ENCODE data around the gene GRAMD2A. TPM values are rescaled to one million over a fixed set of nuclear protein-coding genes. Genes with fewer than 3 reads are reported as not detected.

The GRAMD2A gene
- total and polyA plus RNA-seq, 11 donors, result 0.03 to 0.45 TPM; not detected in 9

GRCh38 chr15:72195101-72195511 lies 2.5 kb downstream of the GRAMD2A start:
- intact Hi-C loops (cut with DNase I), result loop anchor here in 5 of 10 donors (5.0 to 10.0 kb wide), 3 partner anchors 37 to 92 kb away; partner anchors contain the start of gene PKM (in 1 of the 5)

DNA sequence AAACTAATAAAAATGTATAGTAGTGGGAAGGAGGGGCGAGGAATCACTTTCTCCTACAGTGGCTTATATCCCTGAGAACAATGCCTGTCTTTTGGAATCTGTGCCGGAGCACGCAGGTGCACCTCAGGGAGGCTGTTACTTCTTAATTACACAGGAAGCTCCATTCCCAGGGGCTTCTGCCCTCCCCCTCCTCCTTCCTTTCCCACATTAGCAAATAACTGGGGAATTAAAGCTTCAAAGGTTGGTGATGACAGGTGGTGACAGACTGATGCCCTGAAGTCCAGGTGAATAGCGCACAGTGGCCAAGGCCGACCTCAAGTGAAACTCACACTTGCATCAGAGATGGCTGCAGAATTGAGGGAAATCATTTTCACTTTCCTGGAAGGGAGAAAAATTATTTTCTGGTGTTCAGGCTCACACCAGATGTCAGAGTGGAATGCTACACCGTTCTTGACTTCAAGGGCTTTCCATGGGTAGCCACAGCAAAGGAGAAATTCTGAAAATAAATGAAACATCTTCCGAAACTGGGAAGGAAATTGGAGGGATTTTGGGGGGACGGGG lies 3.7 kb downstream of the GRAMD2A start:
- 71 to 86% (median 77%) methylated on average over 8 of the region's 8 CpGs for WGBS, 4 donors

More at GRCh38 chr15:72195101-72195511, 2.5 kb downstream of the GRAMD2A start:
- TF ChIP-seq CTCF (IDR thresholded peaks at IDR 0.05), result no peak
- TF ChIP-seq POLR2A (IDR thresholded peaks at IDR 0.05), result no peak
- no peak overlapping the region for H3K4me3 ChIP-seq
- H3K9me3 ChIP-seq, result no peaks in the 10 kb centered on the region
- no peak overlapping the region for H3K27ac ChIP-seq
- no peak for DNase-seq
- H3K36me3 ChIP-seq, result peaks cover 0 to 20% (median 16%) of the 10 kb centered on the region in 9 donors
- peaks cover 0 to 11% (median 0%) of the 10 kb centered on the region in 9 donors for H3K27me3 ChIP-seq
- H3K4me1 ChIP-seq, result peaks cover 0 to 18% (median 9%) of the 10 kb centered on the region in 12 donors
- WGBS, 4 donors, result 76 to 85% (median 81%) methylated on average over 6 of the region's 6 CpGs
- ATAC-seq, result no peak

GRCh38 chr15:72192416-72192815 lies 5.2 kb downstream of the GRAMD2A start:
- no peak overlapping the region for H3K4me3 ChIP-seq
- H3K36me3 ChIP-seq, result no peaks in the 10 kb centered on the region
- no peaks in the 10 kb centered on the region for H3K9me3 ChIP-seq
- DNase-seq (no peak), ATAC-seq (no peak)
- TF ChIP-seq POLR2A (IDR thresholded peaks at IDR 0.05), result no peak
- no peak for TF ChIP-seq CTCF (IDR thresholded peaks at IDR 0.05)
- H3K4me1 ChIP-seq, result peaks cover 0 to 10% (median 5%) of the 10 kb centered on the region in 12 donors
- intact Hi-C loops (cut with DNase I), result loop anchor here in 1 of 10 donors (10.0 kb wide), 1 partner anchor 92 kb away; no protein-coding TSS in a partner anchor
- H3K27ac ChIP-seq, result no peak overlapping the region
- peaks cover 0 to 9% (median 0%) of the 10 kb centered on the region in 9 donors for H3K27me3 ChIP-seq
- WGBS, 4 donors, result 84 to 90% (median 88%) methylated on average over 3 of the region's 3 CpGs

More for the DNA sequence above, 3.7 kb downstream of the GRAMD2A start:
- no peak overlapping the region for H3K4me3 ChIP-seq
- H3K27ac ChIP-seq, result no peak overlapping the region
- ATAC-seq, result no peak
- no peaks in the 10 kb centered on the region for H3K9me3 ChIP-seq
- DNase-seq, result no peak
- H3K4me1 ChIP-seq, result peaks cover 0 to 15% (median 5%) of the 10 kb centered on the region in 12 donors
- H3K36me3 ChIP-seq, result peaks cover 0 to 8% (median 5%) of the 10 kb centered on the region in 9 donors
- intact Hi-C loops (cut with DNase I), result loop anchor here in 1 of 10 donors (10.0 kb wide), 1 partner anchor 91 kb away; no protein-coding TSS in a partner anchor
- TF ChIP-seq POLR2A (IDR thresholded peaks at IDR 0.05) (no peak), CTCF (IDR thresholded peaks at IDR 0.05) (no peak)
- H3K27me3 ChIP-seq, result peaks cover 0 to 11% (median 0%) of the 10 kb centered on the region in 9 donors

DNA sequence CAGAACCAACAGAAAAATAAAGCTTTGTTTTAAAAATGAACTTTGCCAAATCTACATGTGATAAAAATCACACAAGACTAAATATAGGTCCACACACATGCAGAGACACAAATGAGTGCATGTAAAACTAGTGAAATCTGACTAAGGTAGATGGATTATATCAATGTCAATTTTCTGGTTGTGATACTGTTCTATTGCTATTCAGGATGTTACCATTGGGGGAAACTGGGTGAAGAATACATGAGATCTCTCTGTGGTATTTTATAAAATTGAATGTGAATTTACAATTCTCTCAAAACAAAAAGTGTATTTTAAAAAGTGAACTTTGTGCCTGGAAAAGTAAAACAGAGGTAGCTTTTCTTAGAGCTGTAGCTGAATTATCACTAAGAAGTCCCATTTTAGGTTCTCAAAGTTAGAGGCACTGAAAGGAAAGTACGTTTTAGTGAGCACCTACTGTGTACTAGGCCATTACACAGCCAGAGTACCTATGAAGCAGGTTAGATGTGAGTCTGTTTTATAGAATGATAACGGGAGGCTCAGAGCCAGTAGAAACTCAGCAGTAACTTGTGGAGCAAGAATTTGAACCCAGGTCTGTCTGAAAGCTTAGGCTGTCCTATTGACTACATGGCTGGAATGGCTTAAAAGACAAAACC lies 8.2 kb downstream of the GRAMD2A start:
- H3K4me3 ChIP-seq, result no peak overlapping the region

More for the DNA sequence above, 8.2 kb downstream of the GRAMD2A start:
- DNase-seq, result no peak
- 87 to 93% (median 90%) methylated on average over 2 of the region's 2 CpGs for WGBS, 4 donors
- Histone ChIP-seq H3K36me3 (no peaks in the 10 kb centered on the region), H3K4me1 (peaks cover 0 to 3% (median 1%) of the 10 kb centered on the region in 12 donors), H3K9me3 (no peaks in the 10 kb centered on the region), H3K27ac (no peak overlapping the region), H3K27me3 (peaks cover 0 to 13% (median 2%) of the 10 kb centered on the region in 9 donors)
- intact Hi-C loops (cut with DNase I), result no loop called here
- no peak for ATAC-seq
- no peak for TF ChIP-seq POLR2A (IDR thresholded peaks at IDR 0.05)
